PC-9 (cell line): Measurements from ENCODE around the gene MRC2.

Source experiments
- CTCF ChIP-seq: fragments of 200-600 bp; sonication (generic); conservative IDR thresholded peaks from 2 replicates; pipeline ENCODE4 v1.6.1; 2017; ENCODE audit warnings: mixed run types, antibody characterized with exemption, mild to moderate bottlenecking, moderate library complexity
- EZH2 ChIP-seq: fragments of 200-600 bp; sonication (generic); IDR thresholded peaks from 2 replicates; pipeline ENCODE4 v1.8.0; 2017; ENCODE audit warnings: antibody characterized with exemption, low read depth

DNA sequence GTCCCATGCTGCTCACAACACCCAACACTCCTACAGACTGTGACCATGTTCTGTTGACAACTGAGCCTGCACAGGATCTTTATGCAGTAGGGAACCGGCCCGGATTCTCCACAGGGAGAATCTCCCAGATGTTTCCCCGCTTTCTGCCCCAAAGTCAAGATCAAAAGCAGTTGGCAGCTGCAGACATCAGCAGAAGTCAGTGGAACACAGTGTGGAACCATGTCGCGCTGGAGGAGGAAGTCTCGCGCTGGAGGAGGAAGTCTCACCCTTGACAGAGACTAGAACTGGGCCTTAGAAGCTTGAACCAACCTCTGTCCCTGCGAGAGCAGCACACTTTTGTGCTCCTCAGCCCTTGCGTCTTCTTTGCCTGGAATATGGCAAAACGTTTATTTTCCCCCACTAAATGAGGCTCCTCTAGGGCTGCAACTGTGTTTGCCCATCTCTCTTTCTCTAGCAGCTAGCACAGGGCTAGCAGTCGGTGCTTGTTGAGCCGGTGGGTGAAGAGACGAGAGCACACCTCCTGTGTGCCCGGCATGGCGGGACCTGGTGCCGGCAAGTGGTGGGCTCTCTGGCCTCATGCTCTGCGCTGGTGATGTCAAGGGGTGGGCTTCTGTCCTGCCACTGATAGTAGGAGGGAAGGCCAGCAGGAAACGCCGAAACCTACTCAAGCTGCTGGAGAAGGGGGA, 2.1 kb upstream of the MRC2 start:
- TF ChIP-seq CTCF: no peak
- no peak for TF ChIP-seq EZH2
